ENCODE measurements around the gene OBSCN.

DNA sequence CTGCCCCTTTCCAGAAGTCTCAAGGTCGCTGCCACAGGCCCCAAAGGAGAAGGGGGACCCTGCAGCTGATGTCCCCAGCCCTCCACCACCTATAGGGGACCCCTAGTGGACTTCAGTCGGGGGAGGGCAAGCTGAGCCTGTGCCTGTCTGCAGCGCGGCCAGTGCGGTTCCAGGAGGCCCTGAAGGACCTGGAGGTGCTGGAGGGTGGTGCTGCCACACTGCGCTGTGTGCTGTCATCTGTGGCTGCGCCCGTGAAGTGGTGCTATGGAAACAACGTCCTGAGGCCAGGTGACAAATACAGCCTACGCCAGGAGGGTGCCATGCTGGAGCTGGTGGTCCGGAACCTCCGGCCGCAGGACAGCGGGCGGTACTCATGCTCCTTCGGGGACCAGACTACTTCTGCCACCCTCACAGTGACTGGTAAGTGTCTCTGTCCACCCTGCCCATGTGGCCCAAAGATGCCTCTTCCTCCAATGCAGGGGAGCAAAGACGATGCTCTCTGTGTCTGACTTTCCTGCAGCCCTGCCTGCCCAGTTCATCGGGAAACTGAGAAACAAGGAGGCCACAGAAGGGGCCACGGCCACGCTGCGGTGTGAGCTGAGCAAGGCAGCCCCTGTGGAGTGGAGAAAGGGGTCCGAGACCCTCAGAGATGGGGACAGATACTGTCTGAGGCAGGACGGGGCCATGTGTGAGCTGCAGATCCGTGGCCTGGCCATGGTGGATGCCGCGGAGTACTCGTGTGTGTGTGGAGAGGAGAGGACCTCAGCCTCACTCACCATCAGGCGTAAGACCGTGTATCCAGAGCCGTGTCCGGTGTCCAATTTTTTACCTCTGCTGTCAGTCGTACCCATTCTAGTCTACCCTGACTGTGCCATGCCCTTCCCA lies 79.9 kb downstream of the OBSCN start:
- TF ChIP-seq, protein P1, sequence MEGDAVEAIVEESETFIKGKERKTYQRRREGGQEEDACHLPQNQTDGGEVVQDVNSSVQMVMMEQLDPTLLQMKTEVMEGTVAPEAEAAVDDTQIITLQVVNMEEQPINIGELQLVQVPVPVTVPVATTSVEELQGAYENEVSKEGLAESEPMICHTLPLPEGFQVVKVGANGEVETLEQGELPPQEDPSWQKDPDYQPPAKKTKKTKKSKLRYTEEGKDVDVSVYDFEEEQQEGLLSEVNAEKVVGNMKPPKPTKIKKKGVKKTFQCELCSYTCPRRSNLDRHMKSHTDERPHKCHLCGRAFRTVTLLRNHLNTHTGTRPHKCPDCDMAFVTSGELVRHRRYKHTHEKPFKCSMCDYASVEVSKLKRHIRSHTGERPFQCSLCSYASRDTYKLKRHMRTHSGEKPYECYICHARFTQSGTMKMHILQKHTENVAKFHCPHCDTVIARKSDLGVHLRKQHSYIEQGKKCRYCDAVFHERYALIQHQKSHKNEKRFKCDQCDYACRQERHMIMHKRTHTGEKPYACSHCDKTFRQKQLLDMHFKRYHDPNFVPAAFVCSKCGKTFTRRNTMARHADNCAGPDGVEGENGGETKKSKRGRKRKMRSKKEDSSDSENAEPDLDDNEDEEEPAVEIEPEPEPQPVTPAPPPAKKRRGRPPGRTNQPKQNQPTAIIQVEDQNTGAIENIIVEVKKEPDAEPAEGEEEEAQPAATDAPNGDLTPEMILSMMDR (conservative IDR thresholded peaks at IDR 0.05): no peak
- TF ChIP-seq ZFX (IDR thresholded peaks at IDR 0.05): no peak

All from C4-2B (cell line).